Fibroblast of mammary gland (primary cell): ENCODE measurements around the gene SHF.
A peak's percentile ranks its signal among the peaks of the same experiment; 100 is the strongest.
"Not testable (repeated sequence)": the region's sequence is repeated elsewhere in the genome, so short reads cannot be mapped to it uniquely, and the experiment has no call there.

ENCODE experiments used
- DNase-seq: peaks from one replicate; pipeline ENCODE4 v3.0.0-alpha.2; 2010; ENCODE audit warnings: low read depth
- H3K4me3 ChIP-seq: 2 replicates; pipeline ENCODE4 v1.5.1; 2011; ENCODE audit warnings: low read depth, mild to moderate bottlenecking, low read length, moderate library complexity; ENCODE audit not compliant: control insufficient read depth
- TF ChIP-seq, protein P1 (sequence below): conservative IDR thresholded peaks from 2 replicates; pipeline ENCODE4 v1.5.1; 2011; ENCODE audit warnings: low read depth, low read length, inconsistent platforms; ENCODE audit not compliant: control insufficient read depth, insufficient read depth

The SHF gene, protein sequence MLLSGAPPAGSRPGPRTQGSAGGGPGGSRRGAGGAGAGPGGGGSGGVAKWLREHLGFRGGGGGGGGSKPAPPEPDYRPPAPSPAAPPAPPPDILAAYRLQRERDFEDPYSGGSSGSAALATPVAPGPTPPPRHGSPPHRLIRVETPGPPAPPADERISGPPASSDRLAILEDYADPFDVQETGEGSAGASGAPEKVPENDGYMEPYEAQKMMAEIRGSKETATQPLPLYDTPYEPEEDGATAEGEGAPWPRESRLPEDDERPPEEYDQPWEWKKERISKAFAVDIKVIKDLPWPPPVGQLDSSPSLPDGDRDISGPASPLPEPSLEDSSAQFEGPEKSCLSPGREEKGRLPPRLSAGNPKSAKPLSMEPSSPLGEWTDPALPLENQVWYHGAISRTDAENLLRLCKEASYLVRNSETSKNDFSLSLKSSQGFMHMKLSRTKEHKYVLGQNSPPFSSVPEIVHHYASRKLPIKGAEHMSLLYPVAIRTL

GRCh38 chr15:45187894-45188830 lies at the start of gene SHF:
TSS of gene SHF (minus strand) at chr15:45187966. CDS start at chr15:45187951, 15 bp downstream.
- TF ChIP-seq, protein P1, sequence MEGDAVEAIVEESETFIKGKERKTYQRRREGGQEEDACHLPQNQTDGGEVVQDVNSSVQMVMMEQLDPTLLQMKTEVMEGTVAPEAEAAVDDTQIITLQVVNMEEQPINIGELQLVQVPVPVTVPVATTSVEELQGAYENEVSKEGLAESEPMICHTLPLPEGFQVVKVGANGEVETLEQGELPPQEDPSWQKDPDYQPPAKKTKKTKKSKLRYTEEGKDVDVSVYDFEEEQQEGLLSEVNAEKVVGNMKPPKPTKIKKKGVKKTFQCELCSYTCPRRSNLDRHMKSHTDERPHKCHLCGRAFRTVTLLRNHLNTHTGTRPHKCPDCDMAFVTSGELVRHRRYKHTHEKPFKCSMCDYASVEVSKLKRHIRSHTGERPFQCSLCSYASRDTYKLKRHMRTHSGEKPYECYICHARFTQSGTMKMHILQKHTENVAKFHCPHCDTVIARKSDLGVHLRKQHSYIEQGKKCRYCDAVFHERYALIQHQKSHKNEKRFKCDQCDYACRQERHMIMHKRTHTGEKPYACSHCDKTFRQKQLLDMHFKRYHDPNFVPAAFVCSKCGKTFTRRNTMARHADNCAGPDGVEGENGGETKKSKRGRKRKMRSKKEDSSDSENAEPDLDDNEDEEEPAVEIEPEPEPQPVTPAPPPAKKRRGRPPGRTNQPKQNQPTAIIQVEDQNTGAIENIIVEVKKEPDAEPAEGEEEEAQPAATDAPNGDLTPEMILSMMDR = no peak
- peak within 1 kb of the TSS; percentile 65 for H3K4me3 ChIP-seq
- no peak for DNase-seq

GRCh38 chr15:45236806-45237205 lies 49.0 kb upstream of the SHF start:
- not testable (repeated sequence) for H3K4me3 ChIP-seq, DNase-seq

- no peak overlapping the region for H3K4me3 ChIP-seq
- TF ChIP-seq, protein P1 = no peak
- no peak for DNase-seq
These were observed 46.9 kb upstream of the SHF start for GRCh38 chr15:45234562-45235235.

- DNase-seq = no peak
- TF ChIP-seq, protein P1 = no peak
- no peak overlapping the region for H3K4me3 ChIP-seq
These were observed 44.2 kb upstream of the SHF start for GRCh38 chr15:45231864-45232562.

DNA sequence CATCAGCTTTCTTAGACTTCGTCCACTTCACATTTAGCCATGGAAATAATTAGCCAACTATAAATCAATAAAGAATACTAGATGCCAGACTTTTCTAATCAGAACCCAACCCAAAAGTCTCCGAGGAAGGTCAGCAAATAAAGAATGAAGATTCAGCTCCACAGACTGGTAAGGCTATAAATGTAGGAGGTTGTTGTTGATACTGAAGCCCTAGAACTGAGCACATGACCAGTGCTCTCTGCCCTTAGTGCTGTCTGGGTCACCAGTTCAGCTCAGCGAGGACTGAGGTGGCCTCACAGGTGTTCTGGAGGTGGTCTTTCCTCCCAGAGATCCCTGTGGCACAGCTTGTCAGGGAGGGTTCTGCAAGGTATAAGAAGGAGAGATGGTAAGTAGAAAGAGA lies 43.4 kb upstream of the SHF start:
- TF ChIP-seq, protein P1 = no peak
- no peak overlapping the region for H3K4me3 ChIP-seq
- DNase-seq = no peak

DNA sequence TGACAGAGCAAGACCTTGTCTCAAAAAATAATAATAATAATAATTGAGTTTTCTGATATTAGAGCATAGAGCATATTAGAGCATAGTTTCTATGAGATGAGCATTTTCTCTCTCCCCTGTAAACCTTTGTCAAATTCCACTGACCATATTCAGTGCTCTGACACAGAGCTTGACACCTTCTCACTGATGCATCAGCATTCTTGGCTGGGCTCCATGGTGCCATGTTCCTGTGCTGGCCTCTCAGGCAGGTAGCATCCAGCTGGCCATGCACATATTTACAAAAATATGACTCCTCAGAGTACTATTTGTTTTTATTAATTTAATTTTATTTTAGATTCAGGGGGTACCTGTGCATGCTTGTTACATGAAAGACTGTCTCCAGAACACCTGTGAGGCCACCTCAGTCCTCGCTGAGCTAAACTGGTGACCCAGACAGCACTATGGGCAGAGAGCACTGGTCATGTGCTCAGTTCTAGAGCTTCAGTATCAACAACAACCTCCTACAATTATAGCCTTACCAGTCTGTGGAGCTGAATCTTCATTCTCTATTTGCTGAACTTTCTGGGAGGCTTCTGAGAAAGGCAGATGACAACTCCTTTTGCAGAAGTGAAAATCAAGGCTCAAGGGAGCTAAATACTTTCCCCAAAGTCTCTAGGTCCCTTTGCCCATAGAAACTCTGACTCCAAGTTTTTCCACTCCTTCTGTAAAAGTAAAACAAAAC lies 42.6 kb upstream of the SHF start:
- H3K4me3 ChIP-seq = no peak overlapping the region
- no peak for DNase-seq
- TF ChIP-seq, protein P1 = no peak
